ENCODE measurements around the gene TANGO6. TPM values are rescaled to one million over a fixed set of nuclear protein-coding genes. Genes with fewer than 3 reads are reported as not detected.
"Not testable (repeated sequence)": the region's sequence is repeated elsewhere in the genome, so short reads cannot be mapped to it uniquely, and the experiment has no call there.

TANGO6 gene
- polyA plus RNA-seq, 1 experiment, result 14.6 TPM

DNA sequence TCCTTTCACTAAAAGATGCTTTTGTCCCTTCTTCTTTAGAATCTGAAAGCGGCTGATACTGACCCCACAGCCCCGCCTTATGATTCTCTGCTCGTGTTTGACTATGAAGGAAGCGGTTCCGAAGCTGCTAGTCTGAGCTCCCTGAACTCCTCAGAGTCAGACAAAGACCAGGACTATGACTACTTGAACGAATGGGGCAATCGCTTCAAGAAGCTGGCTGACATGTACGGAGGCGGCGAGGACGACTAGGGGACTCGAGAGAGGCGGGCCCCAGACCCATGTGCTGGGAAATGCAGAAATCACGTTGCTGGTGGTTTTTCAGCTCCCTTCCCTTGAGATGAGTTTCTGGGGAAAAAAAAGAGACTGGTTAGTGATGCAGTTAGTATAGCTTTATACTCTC lies 10.1 kb upstream of the TANGO6 start:
- TF ChIP-seq CTCF (IDR thresholded peaks at IDR 0.05; ENCODE audit: insufficient read depth, low read depth, low read length), result no peak
- Histone ChIP-seq H3K4me3 (ENCODE audit: low read depth, low read length) (no peak overlapping the region), H3K27me3 (ENCODE audit: control insufficient read depth, insufficient read depth, low read length) (no peaks in the 10 kb centered on the region; the same call in 1 of the 2 replicates), H3K36me3 (ENCODE audit: control insufficient read depth, insufficient read depth, low read length) (no peaks in the 10 kb centered on the region)
- ChIA-PET POLR2A (interaction anchor here (0.6 kb wide), 1 partner anchor 69 kb away, joined by 4 read pairs; no protein-coding TSS in a partner anchor), CTCF (interaction anchor here (0.6 to 1.8 kb wide), 4 partner anchors 12 to 279 kb away, joined by 3 to 7 read pairs (median 4); no protein-coding TSS in a partner anchor)
- DNase-seq (ENCODE audit: low read depth), result no peak

DNA sequence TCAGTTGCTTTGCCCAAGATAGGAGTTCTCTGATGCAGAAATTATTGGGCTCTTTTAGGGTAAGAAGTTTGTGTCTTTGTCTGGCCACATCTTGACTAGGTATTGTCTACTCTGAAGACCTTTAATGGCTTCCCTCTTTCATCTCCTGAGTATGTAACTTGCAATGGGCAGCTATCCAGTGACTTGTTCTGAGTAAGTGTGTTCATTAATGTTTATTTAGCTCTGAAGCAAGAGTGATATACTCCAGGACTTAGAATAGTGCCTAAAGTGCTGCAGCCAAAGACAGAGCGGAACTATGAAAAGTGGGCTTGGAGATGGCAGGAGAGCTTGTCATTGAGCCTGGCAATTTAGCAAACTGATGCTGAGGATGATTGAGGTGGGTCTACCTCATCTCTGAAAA lies 8.8 kb upstream of the TANGO6 start:
- Histone ChIP-seq H3K27me3 (ENCODE audit: control insufficient read depth, insufficient read depth, low read length) (no peaks in the 10 kb centered on the region; the same call in 1 of the 2 replicates), H3K4me3 (ENCODE audit: low read depth, low read length) (no peak overlapping the region), H3K36me3 (ENCODE audit: control insufficient read depth, insufficient read depth, low read length) (no peaks in the 10 kb centered on the region)
- CTCF ChIA-PET, result interaction anchor here (0.6 to 1.0 kb wide), 2 partner anchors 244 to 308 kb away, joined by 3 read pairs; no protein-coding TSS in a partner anchor
- no peak for DNase-seq (ENCODE audit: low read depth)
- POLR2A ChIA-PET, result no interaction called here
- TF ChIP-seq CTCF (IDR thresholded peaks at IDR 0.05; ENCODE audit: insufficient read depth, low read depth, low read length), result no peak

- ChIA-PET POLR2A (no interaction called here), CTCF (no interaction called here)
- no peak overlapping the region for H3K4me3 ChIP-seq (ENCODE audit: low read depth, low read length)
- H3K36me3 ChIP-seq (ENCODE audit: control insufficient read depth, insufficient read depth, low read length), result no peaks in the 10 kb centered on the region
- TF ChIP-seq CTCF (IDR thresholded peaks at IDR 0.05; ENCODE audit: insufficient read depth, low read depth, low read length), result no peak
- no peaks in the 10 kb centered on the region; the same call in 1 of the 2 replicates for H3K27me3 ChIP-seq (ENCODE audit: control insufficient read depth, insufficient read depth, low read length)
- DNase-seq (ENCODE audit: low read depth), result no peak
These were observed 7.4 kb upstream of the TANGO6 start for GRCh38 chr16:68835970-68836369.

DNA sequence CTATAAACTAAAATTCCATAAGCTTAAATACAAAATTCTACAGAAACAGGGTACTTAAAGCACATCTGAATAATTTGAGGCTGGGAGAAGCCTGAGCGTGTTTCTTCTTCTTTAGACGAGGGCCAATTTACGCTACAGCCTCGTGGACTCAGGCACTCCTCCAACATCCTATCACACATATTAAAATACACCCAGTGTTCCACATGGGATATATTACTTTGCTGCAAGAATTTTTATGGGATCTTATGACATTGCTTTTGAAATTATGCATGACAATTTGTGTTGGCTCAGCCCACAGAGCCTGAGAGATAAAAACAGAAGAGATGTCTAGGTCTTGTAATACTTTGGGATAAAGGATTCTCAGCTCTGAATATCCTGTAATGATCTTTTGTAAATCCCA lies 3.5 kb upstream of the TANGO6 start:
- Histone ChIP-seq H3K4me3 (ENCODE audit: low read depth, low read length) (no peak overlapping the region), H3K27me3 (ENCODE audit: control insufficient read depth, insufficient read depth, low read length) (no peaks in the 10 kb centered on the region; the same call in 1 of the 2 replicates), H3K36me3 (ENCODE audit: control insufficient read depth, insufficient read depth, low read length) (no peaks in the 10 kb centered on the region)
- POLR2A ChIA-PET, result no interaction called here
- CTCF ChIA-PET, result interaction anchor here (0.7 to 1.0 kb wide), 2 partner anchors 39 to 249 kb away, joined by 3 read pairs; no protein-coding TSS in a partner anchor
- DNase-seq (ENCODE audit: low read depth), result peak; percentile 41
- TF ChIP-seq CTCF (IDR thresholded peaks at IDR 0.05; ENCODE audit: insufficient read depth, low read depth, low read length), result no peak

DNA sequence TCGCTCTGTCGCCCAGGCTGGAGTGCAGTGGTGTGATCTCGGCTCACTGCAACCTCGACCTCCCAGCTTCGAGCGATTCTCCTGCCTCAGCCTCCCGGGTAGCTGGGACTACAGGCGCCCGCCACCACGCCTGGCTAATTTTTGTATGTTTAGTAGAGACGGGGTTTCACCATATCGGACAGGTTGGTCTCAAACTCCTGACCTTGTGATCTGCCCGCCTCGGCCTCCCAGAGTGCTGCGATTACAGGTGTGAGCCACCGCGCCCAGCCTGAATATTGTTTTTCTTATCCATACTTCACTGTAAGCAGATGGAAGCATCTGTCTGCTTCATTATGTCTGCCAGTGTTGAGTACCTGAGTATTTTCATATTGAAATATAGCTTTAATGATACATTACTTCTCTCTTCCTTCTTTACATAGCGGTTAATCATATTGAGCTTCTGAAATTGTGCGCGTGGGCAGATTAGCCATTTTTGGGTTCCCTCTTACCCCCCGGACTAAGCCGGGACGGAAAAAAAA lies 308 bp upstream of the TANGO6 start:
- H3K36me3 ChIP-seq (ENCODE audit: control insufficient read depth, insufficient read depth, low read length); POLR2A ChIA-PET; H3K27me3 ChIP-seq (ENCODE audit: control insufficient read depth, insufficient read depth, low read length); DNase-seq (ENCODE audit: low read depth): not testable (repeated sequence)
- CTCF ChIA-PET, result interaction anchor here (1.7 to 4.3 kb wide), 3 partner anchors 13 to 315 kb away, joined by 6 to 24 read pairs (median 6); no protein-coding TSS in a partner anchor
- peak overlapping the region; percentile 65 for H3K4me3 ChIP-seq (ENCODE audit: low read depth, low read length)

DNA sequence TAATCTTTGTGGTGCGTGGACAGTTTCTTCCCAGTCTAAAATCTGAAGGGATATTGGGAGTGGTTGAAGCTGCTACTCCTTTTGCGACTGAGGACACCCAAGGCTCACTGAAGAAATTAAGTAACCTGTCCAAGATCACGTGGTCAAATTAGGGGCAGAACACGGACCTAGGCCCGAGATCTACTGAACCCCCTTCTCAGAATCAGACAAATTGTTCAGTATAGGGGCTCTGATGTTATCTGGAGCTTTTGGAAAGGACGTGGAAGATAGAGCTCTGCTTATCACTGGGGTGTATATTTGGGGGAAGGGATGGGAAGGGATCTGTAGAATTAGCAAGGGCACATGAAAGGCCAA lies 857 bp downstream of the TANGO6 start:
- Histone ChIP-seq H3K27me3 (ENCODE audit: control insufficient read depth, insufficient read depth, low read length) (no peaks in the 10 kb centered on the region), H3K36me3 (ENCODE audit: control insufficient read depth, insufficient read depth, low read length) (no peaks in the 10 kb centered on the region), H3K4me3 (ENCODE audit: low read depth, low read length) (peak overlapping the region; percentile 65)
- POLR2A ChIA-PET, result no interaction called here
- TF ChIP-seq CTCF (IDR thresholded peaks at IDR 0.05; ENCODE audit: insufficient read depth, low read depth, low read length), result no peak
- CTCF ChIA-PET, result interaction anchor here (1.0 to 4.3 kb wide), 5 partner anchors 13 to 317 kb away, joined by 3 to 24 read pairs (median 6); no protein-coding TSS in a partner anchor
- DNase-seq (ENCODE audit: low read depth), result no peak

All from BJ (cell line).